CD8-positive, alpha-beta memory T cell (primary cell): ENCODE results near the gene EIF2S3B. TPM values are rescaled to one million over a fixed set of nuclear protein-coding genes. Genes with fewer than 3 reads are reported as not detected.
A peak's percentile ranks its signal among the peaks of the same experiment; 100 is the strongest.

Source experiments
- CTCF ChIA-PET: fragments of 350-600 bp; sonication (Branson Sonifier 250); formaldehyde crosslinking; loops from one replicate; lab custom pipeline; 2021; ENCODE audit warnings: antibody characterized with exemption; lab: Charles Lee
- POLR2A ChIA-PET: fragments of 350-600 bp; sonication (Branson Sonifier 250); formaldehyde crosslinking; loops from one replicate; lab custom pipeline; 2021; ENCODE audit warnings: antibody characterized with exemption; lab: Charles Lee
- DNase-seq, 5 donors: peaks; one replicate each; pipeline versions ENCODE4 v3.0.0 to v3.0.0-alpha.2; 2020 to 2022; ENCODE audit warnings: mixed read lengths in 1 of 5
- H3K27ac ChIP-seq: one replicate; pipeline ENCODE4 v1.7.0; 2013; ENCODE audit warnings: low read depth, mild to moderate bottlenecking, low read length, moderate library complexity
- H3K27me3 ChIP-seq: 2 replicates; pipeline ENCODE4 v1.7.0; 2013; ENCODE audit warnings: low read length, mild to moderate bottlenecking; ENCODE audit not compliant: insufficient read depth, poor library complexity, severe bottlenecking
- H3K36me3 ChIP-seq: 2 replicates; pipeline ENCODE4 v1.7.0; 2013; ENCODE audit warnings: mild to moderate bottlenecking, low read length, moderate library complexity; ENCODE audit not compliant: insufficient read depth
- H3K4me1 ChIP-seq: 2 replicates; pipeline ENCODE4 v1.7.0; 2013; ENCODE audit warnings: mild to moderate bottlenecking, low read length, moderate library complexity; ENCODE audit not compliant: insufficient read depth
- H3K4me3 ChIP-seq: 2 replicates; pipeline ENCODE4 v1.7.0; 2013; ENCODE audit warnings: mild to moderate bottlenecking, low read length
- H3K9me3 ChIP-seq: 2 replicates; pipeline ENCODE4 v1.7.0; 2013; ENCODE audit warnings: mild to moderate bottlenecking, low read length
- H3K27ac Mint-ChIP-seq, 8 donors: one replicate each; pipeline ENCODE4 v1.8.0; 2020 to 2021; ENCODE audit warnings: mixed read lengths in 8 of 8, mild to moderate bottlenecking in 6 of 8, inconsistent platforms in 3 of 8, moderate library complexity in 3 of 8
- H3K27me3 Mint-ChIP-seq, 2 donors: one replicate each; pipeline ENCODE4 v1.8.0; 2020 to 2021; ENCODE audit warnings: mixed read lengths in 2 of 2, mild to moderate bottlenecking in 1 of 2, moderate library complexity in 1 of 2
- H3K36me3 Mint-ChIP-seq, 3 donors: one replicate each; pipeline ENCODE4 v1.8.0; 2020 to 2021; ENCODE audit warnings: mixed read lengths in 3 of 3, inconsistent platforms in 1 of 3, mild to moderate bottlenecking in 1 of 3
- H3K4me1 Mint-ChIP-seq, 3 donors: one replicate each; pipeline ENCODE4 v1.8.0; 2020 to 2021; ENCODE audit warnings: mixed read lengths in 3 of 3, inconsistent platforms in 1 of 3, mild to moderate bottlenecking in 1 of 3
- H3K4me3 Mint-ChIP-seq, 7 donors: one replicate each; pipeline ENCODE4 v1.8.0; 2020 to 2021; ENCODE audit warnings: mixed read lengths in 7 of 7, mild to moderate bottlenecking in 6 of 7, moderate library complexity in 4 of 7, inconsistent platforms in 2 of 7
- H3K9me3 Mint-ChIP-seq, 5 donors: one replicate each; pipeline ENCODE4 v1.8.0; 2020 to 2022; ENCODE audit warnings: mixed read lengths in 5 of 5, mild to moderate bottlenecking in 3 of 5, moderate library complexity in 2 of 5, inconsistent platforms in 1 of 5
- polyA plus RNA-seq: library from polyadenylated mRNA; unstranded; fragments of 300-500 nt; fragmentation: Illumina TruSeq; gene quantifications from one replicate; pipeline ENCODE4 v1.2.3, GENCODE V29; 2021
- total RNA-seq, 2 experiments: library from RNA; stranded (reverse); gene quantifications; one replicate each; pipeline ENCODE4 v1.2.3, GENCODE V29; 2021

The EIF2S3B gene
- total and polyA plus RNA-seq, 3 experiments from 2014 or later = 0.58 to 2.2 (median 1.7) TPM

DNA sequence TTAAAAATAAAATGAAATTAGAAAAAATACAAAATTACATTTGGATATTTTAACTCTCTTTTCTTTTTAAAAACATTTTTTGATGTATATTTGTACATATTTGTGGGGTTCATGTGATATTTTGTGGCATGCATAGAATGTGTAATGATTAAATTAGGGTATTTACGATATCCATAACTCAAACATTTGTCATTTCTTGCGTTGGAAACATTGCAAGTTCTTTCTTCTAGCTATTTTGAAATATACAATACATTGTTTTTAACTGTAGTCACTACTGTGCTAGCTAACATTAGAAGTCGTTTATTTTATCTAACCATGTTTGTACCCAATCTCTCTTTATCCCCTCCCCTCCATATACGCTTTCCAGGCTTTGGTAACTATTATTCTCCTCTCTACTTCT, 13.9 kb upstream of the EIF2S3B start:
- H3K4me3 Mint-ChIP-seq = no peak overlapping the region
- ChIA-PET CTCF (no interaction called here), POLR2A (no interaction called here)
- no peaks in the 10 kb centered on the region for H3K27me3 ChIP-seq
- no peak overlapping the region for H3K4me3 ChIP-seq
- H3K9me3 Mint-ChIP-seq = peaks cover 2 to 4% (median 3%) of the 10 kb centered on the region in 5 donors
- H3K36me3 ChIP-seq = no peaks in the 10 kb centered on the region
- peaks cover 0 to 7% (median 2%) of the 10 kb centered on the region in 3 donors for H3K36me3 Mint-ChIP-seq
- H3K27ac Mint-ChIP-seq = no peak overlapping the region
- H3K27ac ChIP-seq = no peak overlapping the region
- peaks cover 20 to 27% (median 25%) of the 10 kb centered on the region in 3 donors for H3K4me1 Mint-ChIP-seq
- no peaks in the 10 kb centered on the region for H3K4me1 ChIP-seq
- H3K9me3 ChIP-seq = no peaks in the 10 kb centered on the region
- DNase-seq = no peak
- H3K27me3 Mint-ChIP-seq = no peaks in the 10 kb centered on the region

DNA sequence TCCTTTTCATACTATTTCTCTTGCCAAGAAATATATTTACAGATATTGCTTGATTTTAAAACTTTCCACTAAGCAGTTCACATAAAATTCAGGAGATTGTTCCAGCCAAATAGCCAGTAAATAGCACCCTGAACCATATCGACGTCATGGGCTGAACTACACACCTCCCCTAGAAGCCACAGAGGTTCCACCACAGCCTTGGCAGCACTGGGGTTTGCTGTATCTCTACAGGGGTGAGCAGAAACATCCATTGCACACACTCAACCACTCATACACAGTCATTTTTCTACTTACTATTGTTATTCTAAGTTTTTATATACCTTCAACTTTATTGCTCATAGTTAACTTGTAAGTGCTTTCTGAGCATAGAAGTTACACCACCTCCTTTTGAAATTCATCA, 8.1 kb upstream of the EIF2S3B start:
- Mint-ChIP-seq H3K27me3 (no peaks in the 10 kb centered on the region), H3K4me3 (peak overlapping the region; percentile 1 to 72 (median 45)), H3K36me3 (no peaks in the 10 kb centered on the region), H3K9me3 (peaks cover 0 to 2% (median 0%) of the 10 kb centered on the region in 5 donors), H3K27ac (peak overlapping the region; percentile 51 to 90 (median 84)), H3K4me1 (peaks cover 39 to 52% (median 41%) of the 10 kb centered on the region in 3 donors)
- Histone ChIP-seq H3K27me3 (no peaks in the 10 kb centered on the region), H3K9me3 (no peaks in the 10 kb centered on the region), H3K4me1 (no peaks in the 10 kb centered on the region), H3K27ac (no peak overlapping the region), H3K36me3 (no peaks in the 10 kb centered on the region), H3K4me3 (no peak overlapping the region)
- CTCF ChIA-PET = interaction anchor here (0.8 kb wide), 1 partner anchor 262 kb away, joined by 5 read pairs; no protein-coding TSS in a partner anchor
- POLR2A ChIA-PET = no interaction called here
- peak; percentile 38 to 88 (median 73) for DNase-seq

- DNase-seq = no peak
- Mint-ChIP-seq H3K27me3 (no peaks in the 10 kb centered on the region), H3K4me3 (peak overlapping the region in 6 of 7 donors; percentile 23 to 72 (median 44)), H3K27ac (peak overlapping the region; percentile 12 to 90 (median 84)), H3K9me3 (peaks cover 0 to 2% (median 0%) of the 10 kb centered on the region in 5 donors), H3K36me3 (peaks cover 0 to 1% (median 0%) of the 10 kb centered on the region in 3 donors), H3K4me1 (peaks cover 42 to 55% (median 43%) of the 10 kb centered on the region in 3 donors)
- Histone ChIP-seq H3K4me3 (no peak overlapping the region), H3K36me3 (no peaks in the 10 kb centered on the region), H3K4me1 (no peaks in the 10 kb centered on the region), H3K27me3 (no peaks in the 10 kb centered on the region), H3K27ac (no peak overlapping the region), H3K9me3 (no peaks in the 10 kb centered on the region)
- POLR2A ChIA-PET = no interaction called here
- CTCF ChIA-PET = interaction anchor here (0.8 kb wide), 1 partner anchor 262 kb away, joined by 5 read pairs; no protein-coding TSS in a partner anchor
Observed at GRCh38 chr12:10498042-10498441, 7.6 kb upstream of the EIF2S3B start.

GRCh38 chr12:10501030-10501429, 4.7 kb upstream of the EIF2S3B start:
- Histone ChIP-seq H3K36me3 (no peaks in the 10 kb centered on the region), H3K4me3 (no peak overlapping the region), H3K27me3 (no peaks in the 10 kb centered on the region), H3K27ac (no peak overlapping the region), H3K9me3 (no peaks in the 10 kb centered on the region), H3K4me1 (no peaks in the 10 kb centered on the region)
- DNase-seq = peak in 2 of 5 donors; percentile 5 to 11
- ChIA-PET CTCF (interaction anchor here (0.9 to 2.2 kb wide), 4 partner anchors 60 to 265 kb away, joined by 3 to 10 read pairs (median 4); no protein-coding TSS in a partner anchor), POLR2A (no interaction called here)
- H3K27me3 Mint-ChIP-seq = no peaks in the 10 kb centered on the region
- peaks cover 0 to 1% (median 0%) of the 10 kb centered on the region in 3 donors for H3K36me3 Mint-ChIP-seq
- peak overlapping the region in 6 of 8 donors; percentile 1 to 77 (median 45) for H3K27ac Mint-ChIP-seq
- H3K4me3 Mint-ChIP-seq = peak overlapping the region in 5 of 7 donors; percentile 4 to 42 (median 17)
- H3K4me1 Mint-ChIP-seq = peaks cover 51 to 62% (median 52%) of the 10 kb centered on the region in 3 donors
- H3K9me3 Mint-ChIP-seq = peaks cover 0 to 2% (median 0%) of the 10 kb centered on the region in 5 donors

DNA sequence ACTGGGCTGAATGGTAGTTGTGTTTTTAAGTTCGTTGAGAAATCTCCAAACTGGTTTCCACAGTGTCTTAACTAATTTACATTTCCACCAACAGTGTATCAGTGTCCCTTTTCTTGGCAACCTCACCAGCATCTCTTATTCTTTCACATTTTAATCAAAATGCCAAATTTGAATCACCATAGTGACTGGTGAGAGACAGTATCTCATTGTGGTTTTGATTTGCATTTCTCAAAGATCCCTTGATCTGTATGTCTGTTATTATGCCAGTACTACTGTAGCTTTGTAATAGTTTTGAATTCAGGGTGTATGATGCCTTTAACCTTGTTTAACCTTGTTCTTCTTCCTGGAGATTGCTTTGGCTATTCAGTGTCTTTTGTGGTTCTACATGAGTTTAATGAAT, 2.2 kb upstream of the EIF2S3B start:
- peak in 2 of 5 donors; percentile 27 to 63 for DNase-seq
- H3K4me3 Mint-ChIP-seq = peak overlapping the region in 2 of 7 donors; percentile 12 to 22
- H3K36me3 Mint-ChIP-seq = peaks cover 0 to 9% (median 1%) of the 10 kb centered on the region in 3 donors
- H3K27me3 Mint-ChIP-seq = no peaks in the 10 kb centered on the region
- POLR2A ChIA-PET = no interaction called here
- H3K9me3 Mint-ChIP-seq = peaks cover 0 to 2% (median 0%) of the 10 kb centered on the region in 5 donors
- Histone ChIP-seq H3K27me3 (no peaks in the 10 kb centered on the region), H3K9me3 (no peaks in the 10 kb centered on the region), H3K36me3 (no peaks in the 10 kb centered on the region), H3K27ac (no peak overlapping the region), H3K4me3 (no peak overlapping the region), H3K4me1 (no peaks in the 10 kb centered on the region)
- H3K27ac Mint-ChIP-seq = peak overlapping the region in 4 of 8 donors; percentile 4 to 67 (median 58)
- CTCF ChIA-PET = interaction anchor here (0.5 kb wide), 1 partner anchor 57 kb away, joined by 3 read pairs; no protein-coding TSS in a partner anchor
- peaks cover 37 to 45% (median 40%) of the 10 kb centered on the region in 3 donors for H3K4me1 Mint-ChIP-seq

GRCh38 chr12:10511756-10512355, 6.2 kb downstream of the EIF2S3B start:
- H3K27me3 ChIP-seq = no peaks in the 10 kb centered on the region
- no peak overlapping the region for H3K27ac ChIP-seq
- Mint-ChIP-seq H3K27ac (no peak overlapping the region), H3K4me3 (no peak overlapping the region), H3K9me3 (peaks cover 0 to 2% (median 0%) of the 10 kb centered on the region in 5 donors), H3K27me3 (peaks cover 0 to 3% of the 10 kb centered on the region in 2 donors), H3K4me1 (no peaks in the 10 kb centered on the region), H3K36me3 (peaks cover 0 to 8% (median 0%) of the 10 kb centered on the region in 3 donors)
- no peaks in the 10 kb centered on the region for H3K36me3 ChIP-seq
- H3K4me1 ChIP-seq = no peaks in the 10 kb centered on the region
- POLR2A ChIA-PET = no interaction called here
- no peak for DNase-seq
- H3K4me3 ChIP-seq = no peak overlapping the region
- CTCF ChIA-PET = interaction anchor here (0.6 kb wide), 1 partner anchor 162 kb away, joined by 3 read pairs; the partner anchor contains the start of gene STYK1
- no peaks in the 10 kb centered on the region for H3K9me3 ChIP-seq

DNA sequence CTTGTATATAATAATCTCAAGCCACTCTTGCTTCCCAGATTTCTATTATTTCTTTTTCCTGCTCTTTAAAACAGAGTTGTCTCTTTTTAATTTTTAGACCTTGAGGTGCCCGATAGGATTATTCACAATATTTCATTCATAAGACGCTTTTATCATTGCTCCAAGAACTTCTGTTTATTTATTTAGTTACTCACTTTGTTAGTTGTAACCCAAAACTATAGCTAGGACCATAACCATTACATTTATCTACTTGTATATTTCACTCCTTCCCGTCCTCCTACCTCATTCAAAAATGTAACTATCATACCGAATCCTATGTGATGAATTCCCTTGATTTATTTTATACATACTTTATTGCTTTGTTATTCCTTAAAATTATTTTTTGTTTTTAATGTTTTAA, 7.1 kb downstream of the EIF2S3B start:
- DNase-seq = no peak
- H3K36me3 Mint-ChIP-seq = peaks cover 0 to 5% (median 0%) of the 10 kb centered on the region in 3 donors
- ChIA-PET CTCF (no interaction called here), POLR2A (no interaction called here)
- no peak overlapping the region for H3K27ac ChIP-seq
- no peak overlapping the region for H3K4me3 ChIP-seq
- no peaks in the 10 kb centered on the region for H3K9me3 Mint-ChIP-seq
- H3K27me3 ChIP-seq = no peaks in the 10 kb centered on the region
- H3K4me1 Mint-ChIP-seq = no peaks in the 10 kb centered on the region
- no peak overlapping the region for H3K27ac Mint-ChIP-seq
- peaks cover 0 to 3% of the 10 kb centered on the region in 2 donors for H3K27me3 Mint-ChIP-seq
- H3K36me3 ChIP-seq = no peaks in the 10 kb centered on the region
- no peaks in the 10 kb centered on the region for H3K4me1 ChIP-seq
- no peaks in the 10 kb centered on the region for H3K9me3 ChIP-seq
- H3K4me3 Mint-ChIP-seq = no peak overlapping the region

DNA sequence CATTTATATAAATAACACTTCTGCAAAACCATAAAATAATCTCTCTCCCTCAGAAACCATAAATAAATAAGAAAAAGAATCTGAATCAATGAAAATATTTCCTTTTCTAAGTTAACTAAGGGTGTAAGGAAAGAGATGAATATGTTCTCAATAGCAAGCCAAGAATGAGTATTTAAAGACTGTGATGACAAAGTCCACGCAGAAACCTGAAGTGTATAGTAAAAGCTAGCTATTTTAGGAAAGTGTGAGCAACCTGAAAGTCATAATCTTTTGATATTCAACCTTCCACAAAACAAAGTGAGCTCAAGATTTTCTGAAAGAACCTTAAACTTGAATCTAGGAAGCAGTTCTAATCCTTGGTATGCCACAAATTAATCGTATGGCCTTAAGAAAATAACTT, 15.9 kb downstream of the EIF2S3B start:
- Mint-ChIP-seq H3K27ac (no peak overlapping the region), H3K36me3 (peaks cover 0 to 3% (median 3%) of the 10 kb centered on the region in 3 donors), H3K27me3 (no peaks in the 10 kb centered on the region), H3K9me3 (peaks cover 0 to 2% (median 0%) of the 10 kb centered on the region in 5 donors), H3K4me3 (no peak overlapping the region), H3K4me1 (peaks cover 0 to 4% (median 3%) of the 10 kb centered on the region in 3 donors)
- no peaks in the 10 kb centered on the region for H3K36me3 ChIP-seq
- H3K27me3 ChIP-seq = no peaks in the 10 kb centered on the region
- CTCF ChIA-PET = no interaction called here
- POLR2A ChIA-PET = interaction anchor here (0.6 kb wide), 1 partner anchor 20 kb away, joined by 3 read pairs; no protein-coding TSS in a partner anchor
- no peak overlapping the region for H3K27ac ChIP-seq
- H3K9me3 ChIP-seq = no peaks in the 10 kb centered on the region
- H3K4me1 ChIP-seq = no peaks in the 10 kb centered on the region
- no peak overlapping the region for H3K4me3 ChIP-seq
- no peak for DNase-seq
